Caco-2 (cell line): ENCODE results near the gene STX8. TPM values are rescaled to one million over a fixed set of nuclear protein-coding genes. Genes with fewer than 3 reads are reported as not detected.

Source experiments
- BruUV-seq: library from RNA; stranded (reverse); fragments of 400-500 nt; replicated peaks from 2 replicates; lab custom pipeline; 2021; lab: Mats Ljungman, UMichigan
- CTCF ChIA-PET: fragments of 300-600 bp; sonication (Branson Sonifier 250); formaldehyde crosslinking; loops from one replicate; lab custom pipeline; 2022; ENCODE audit warnings: antibody characterized with exemption; lab: Charles Lee
- POLR2A ChIA-PET: fragments of 300-600 bp; sonication (Branson Sonifier 250); formaldehyde crosslinking; loops from one replicate; lab custom pipeline; 2022; ENCODE audit warnings: antibody characterized with exemption; lab: Charles Lee
- DNase-seq, 2 experiments: peaks; one replicate each; pipeline versions ENCODE4 v3.0.0 to v3.0.0-alpha.2; 2020 to 2022
- H3K27me3 ChIP-seq: replicated peaks from 2 replicates; pipeline ENCODE4 v1.6.0; 2011; ENCODE audit warnings: low read length; ENCODE audit not compliant: control insufficient read depth, insufficient read depth
- H3K36me3 ChIP-seq: 2 replicates; pipeline ENCODE4 v1.5.1; 2011; ENCODE audit warnings: low read length; ENCODE audit not compliant: control insufficient read depth, insufficient read depth
- H3K4me1 ChIP-seq: fragments of 250-450 bp; sonication (Bioruptor Pico); 2 replicates; pipeline ENCODE4 v1.5.1; 2020; ENCODE audit warnings: mild to moderate bottlenecking
- H3K4me3 ChIP-seq: 2 replicates; pipeline ENCODE4 v1.5.1; 2011; ENCODE audit warnings: low read depth, mild to moderate bottlenecking, control low read depth, low read length
- H3K9me3 ChIP-seq: fragments of 250-450 bp; sonication (Bioruptor Pico); 2 replicates; pipeline ENCODE4 v1.5.1; 2020; ENCODE audit warnings: mild to moderate bottlenecking, moderate library complexity
- H3K27ac Mint-ChIP-seq: one replicate; pipeline ENCODE4 v1.8.0; 2022; ENCODE audit warnings: mixed read lengths; ENCODE audit not compliant: unreplicated experiment
- H3K27me3 Mint-ChIP-seq: one replicate; pipeline ENCODE4 v1.8.0; 2022; ENCODE audit warnings: mixed read lengths; ENCODE audit not compliant: insufficient read depth, unreplicated experiment
- H3K36me3 Mint-ChIP-seq: one replicate; pipeline ENCODE4 v1.8.0; 2022; ENCODE audit warnings: mild to moderate bottlenecking, mixed read lengths; ENCODE audit not compliant: insufficient read depth, unreplicated experiment
- H3K4me1 Mint-ChIP-seq: one replicate; pipeline ENCODE4 v1.8.0; 2022; ENCODE audit warnings: low read depth, mixed read lengths; ENCODE audit not compliant: unreplicated experiment
- H3K4me3 Mint-ChIP-seq: one replicate; pipeline ENCODE4 v1.8.0; 2022; ENCODE audit warnings: mild to moderate bottlenecking, moderate library complexity, mixed read lengths; ENCODE audit not compliant: unreplicated experiment
- H3K9me3 Mint-ChIP-seq: one replicate; pipeline ENCODE4 v1.8.0; 2022; ENCODE audit warnings: mixed read lengths; ENCODE audit not compliant: unreplicated experiment
- CTCF ChIP-seq, 2 experiments: fragments of 200-600 bp in 1 of 2; IDR thresholded peaks; 1 replicate in 1 of 2; 2 replicates in 1 of 2; pipeline versions ENCODE4 v1.5.1 to v1.8.0; 2011 to 2022; ENCODE audit warnings: antibody characterized with exemption in 1 of 2, control low read depth in 1 of 2, inconsistent platforms in 1 of 2, low read depth in 1 of 2, low read length in 1 of 2, mild to moderate bottlenecking in 1 of 2, moderate library complexity in 1 of 2; ENCODE audit not compliant: insufficient read depth in 1 of 2, severe bottlenecking in 1 of 2, unreplicated experiment in 1 of 2
- intact Hi-C: fragments of 100-400 bp; cut with micrococcal nuclease; formaldehyde crosslinking; loops from one replicate; pipeline ENCODE4 v1.10.0; 2022; ENCODE audit not compliant: unreplicated experiment
- total RNA-seq: library from RNA; stranded (reverse); gene quantifications from 2 replicates; pipeline ENCODE4 v1.2.3, GENCODE V29; 2022

The STX8 gene
- total RNA-seq, 1 experiment from 2014 or later = 22.6 TPM

- no peak overlapping the region for H3K4me3 Mint-ChIP-seq
- H3K27ac Mint-ChIP-seq = no peak overlapping the region
- no peak for TF ChIP-seq CTCF (IDR thresholded peaks at IDR 0.05; ENCODE audit: insufficient read depth in 1 of 2, low read depth in 1 of 2, low read length in 1 of 2, severe bottlenecking in 1 of 2, unreplicated experiment in 1 of 2)
- H3K27me3 ChIP-seq = no peaks in the 10 kb centered on the region
- H3K36me3 ChIP-seq = no peaks in the 10 kb centered on the region
- DNase-seq = no peak
- no peaks in the 10 kb centered on the region for H3K4me1 ChIP-seq
- BruUV-seq = no TSS peak
- ChIA-PET CTCF (no interaction called here), POLR2A (no interaction called here)
- intact Hi-C loops = no loop called here
- no peaks in the 10 kb centered on the region for H3K9me3 ChIP-seq
- H3K36me3 Mint-ChIP-seq = no peaks in the 10 kb centered on the region
- H3K27me3 Mint-ChIP-seq = no peaks in the 10 kb centered on the region
- H3K4me1 Mint-ChIP-seq = no peaks in the 10 kb centered on the region
- no peak overlapping the region for H3K4me3 ChIP-seq
- no peaks in the 10 kb centered on the region for H3K9me3 Mint-ChIP-seq
Observed at GRCh38 chr17:9432134-9432885, 143.3 kb downstream of the STX8 start.

GRCh38 chr17:9431620-9432019 is 144.0 kb downstream of the STX8 start:
- ChIA-PET CTCF (no interaction called here), POLR2A (no interaction called here)
- H3K9me3 Mint-ChIP-seq = no peaks in the 10 kb centered on the region
- Histone ChIP-seq H3K27me3 (no peaks in the 10 kb centered on the region), H3K4me3 (no peak overlapping the region), H3K4me1 (no peaks in the 10 kb centered on the region), H3K36me3 (no peaks in the 10 kb centered on the region), H3K9me3 (no peaks in the 10 kb centered on the region)
- no peaks in the 10 kb centered on the region for H3K27me3 Mint-ChIP-seq
- no peak overlapping the region for H3K27ac Mint-ChIP-seq
- intact Hi-C loops = no loop called here
- BruUV-seq = no TSS peak
- no peak overlapping the region for H3K4me3 Mint-ChIP-seq
- TF ChIP-seq CTCF (IDR thresholded peaks at IDR 0.05; ENCODE audit: insufficient read depth in 1 of 2, low read depth in 1 of 2, low read length in 1 of 2, severe bottlenecking in 1 of 2, unreplicated experiment in 1 of 2) = no peak
- no peak for DNase-seq
- no peaks in the 10 kb centered on the region for H3K36me3 Mint-ChIP-seq
- no peaks in the 10 kb centered on the region for H3K4me1 Mint-ChIP-seq

- intact Hi-C loops = no loop called here
- no peak overlapping the region for H3K27ac Mint-ChIP-seq
- Histone ChIP-seq H3K36me3 (no peaks in the 10 kb centered on the region), H3K4me1 (no peaks in the 10 kb centered on the region), H3K4me3 (no peak overlapping the region), H3K9me3 (no peaks in the 10 kb centered on the region), H3K27me3 (no peaks in the 10 kb centered on the region)
- ChIA-PET POLR2A (no interaction called here), CTCF (no interaction called here)
- no TSS peak for BruUV-seq
- H3K4me1 Mint-ChIP-seq = no peaks in the 10 kb centered on the region
- no peak for DNase-seq
- no peak for TF ChIP-seq CTCF (IDR thresholded peaks at IDR 0.05; ENCODE audit: insufficient read depth in 1 of 2, low read depth in 1 of 2, low read length in 1 of 2, severe bottlenecking in 1 of 2, unreplicated experiment in 1 of 2)
- no peak overlapping the region for H3K4me3 Mint-ChIP-seq
- no peaks in the 10 kb centered on the region for H3K9me3 Mint-ChIP-seq
- no peaks in the 10 kb centered on the region for H3K36me3 Mint-ChIP-seq
- H3K27me3 Mint-ChIP-seq = no peaks in the 10 kb centered on the region
Observed at GRCh38 chr17:9427465-9428315, 147.9 kb downstream of the STX8 start.
